D721Med (cell line): ENCODE data around the gene KCNH8.

Experiments used
- DNase-seq: peaks from one replicate; pipeline ENCODE4 v3.0.0; 2011; ENCODE audit warnings: low spot score; ENCODE audit not compliant: insufficient read length
- FAIRE-seq: peaks from 2 replicates; lab custom pipeline; 2011; peaks lifted over from hg19 to GRCh38; lab: Jason Lieb, UNC
- CTCF ChIP-seq: IDR thresholded peaks from 2 replicates; pipeline ENCODE4 v1.5.1; 2012; ENCODE audit warnings: mild to moderate bottlenecking, control low read depth; ENCODE audit not compliant: insufficient read depth; ENCODE audit errors: missing control alignments

The KCNH8 gene

DNA sequence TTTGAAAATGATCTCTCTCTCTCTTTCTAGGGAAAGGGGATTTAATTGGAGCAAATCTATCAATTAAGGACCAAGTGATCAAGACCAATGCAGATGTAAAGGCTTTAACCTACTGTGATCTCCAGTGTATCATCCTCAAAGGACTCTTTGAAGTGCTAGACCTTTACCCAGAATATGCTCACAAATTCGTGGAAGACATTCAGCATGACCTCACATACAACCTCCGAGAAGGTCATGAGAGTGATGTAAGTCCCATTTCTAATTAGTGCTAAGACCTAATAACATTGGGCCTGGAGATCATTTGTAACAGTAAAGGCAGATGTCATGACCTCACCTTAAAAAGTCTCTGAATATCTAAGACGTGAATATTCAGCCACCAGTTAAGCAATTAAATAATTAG lies 308.4 kb downstream of the KCNH8 start:
- TF ChIP-seq CTCF: no peak
- no peak for FAIRE-seq
- DNase-seq: no peak

- FAIRE-seq (no peak), DNase-seq (no peak)
- TF ChIP-seq CTCF: no peak
Observed at GRCh38 chr3:19457449-19457848, 309.1 kb downstream of the KCNH8 start.

- no peak for FAIRE-seq
- no peak for DNase-seq
- TF ChIP-seq CTCF: no peak
Observed at GRCh38 chr3:19467761-19468160, 319.5 kb downstream of the KCNH8 start.

DNA sequence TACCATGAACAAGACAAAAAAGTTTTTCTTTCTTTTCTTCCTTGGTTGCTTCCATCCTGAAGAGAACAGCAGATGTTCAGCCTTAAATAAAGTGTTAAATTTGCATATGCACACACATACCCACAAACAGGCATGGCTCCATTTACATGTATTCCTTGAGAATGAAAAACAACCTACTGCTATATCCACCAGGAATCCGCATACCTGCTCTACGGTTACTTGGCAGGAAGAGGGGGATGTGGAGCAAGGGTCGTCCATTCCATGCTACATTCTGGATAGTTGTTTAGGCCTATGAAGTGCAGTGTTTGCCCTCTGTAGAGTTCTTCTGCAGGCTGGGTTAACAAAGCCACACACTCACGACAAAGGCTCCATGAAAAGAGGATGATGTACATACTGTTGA lies 322.8 kb downstream of the KCNH8 start:
- FAIRE-seq: no peak
- DNase-seq: no peak

GRCh38 chr3:19473971-19474580 lies 325.8 kb downstream of the KCNH8 start:
- TF ChIP-seq CTCF: no peak
- FAIRE-seq (no peak), DNase-seq (no peak)

More for the DNA sequence above, 322.8 kb downstream of the KCNH8 start:
- TF ChIP-seq CTCF: no peak

- FAIRE-seq: no peak
- TF ChIP-seq CTCF: no peak
- DNase-seq: no peak
Observed at GRCh38 chr3:19476281-19476680, 328.0 kb downstream of the KCNH8 start.

DNA sequence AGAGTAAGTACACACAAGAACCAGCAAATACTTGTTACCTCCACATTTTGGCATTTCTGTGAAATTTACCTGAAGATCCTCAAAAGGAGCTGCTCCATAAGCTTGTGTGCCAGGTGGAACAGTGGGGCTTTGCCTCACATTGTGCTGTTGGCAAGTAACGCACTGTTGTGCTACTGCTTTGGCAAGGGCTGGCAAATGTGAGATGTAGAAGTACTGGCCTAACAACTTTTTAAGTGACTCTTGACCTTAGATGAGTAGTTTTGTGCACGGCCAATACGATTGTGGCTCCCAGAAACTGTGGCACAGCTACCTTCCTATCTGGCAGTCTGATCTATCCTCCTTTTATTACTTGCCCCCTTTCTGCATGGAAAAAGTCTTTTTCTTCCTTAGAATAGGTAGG lies 337.0 kb downstream of the KCNH8 start:
- no peak for TF ChIP-seq CTCF
- FAIRE-seq (no peak), DNase-seq (no peak)
